GM18517 (cell line): ENCODE measurements around the gene HOXA5.

ENCODE experiments used
- ATAC-seq: cut with Tn5 transposase; IDR thresholded peaks from one replicate; pipeline ENCODE4 v1.9.1; 2021; ENCODE audit warnings: mild to moderate bottlenecking, moderate library complexity; ENCODE audit not compliant: unreplicated experiment

HOXA5 gene

DNA sequence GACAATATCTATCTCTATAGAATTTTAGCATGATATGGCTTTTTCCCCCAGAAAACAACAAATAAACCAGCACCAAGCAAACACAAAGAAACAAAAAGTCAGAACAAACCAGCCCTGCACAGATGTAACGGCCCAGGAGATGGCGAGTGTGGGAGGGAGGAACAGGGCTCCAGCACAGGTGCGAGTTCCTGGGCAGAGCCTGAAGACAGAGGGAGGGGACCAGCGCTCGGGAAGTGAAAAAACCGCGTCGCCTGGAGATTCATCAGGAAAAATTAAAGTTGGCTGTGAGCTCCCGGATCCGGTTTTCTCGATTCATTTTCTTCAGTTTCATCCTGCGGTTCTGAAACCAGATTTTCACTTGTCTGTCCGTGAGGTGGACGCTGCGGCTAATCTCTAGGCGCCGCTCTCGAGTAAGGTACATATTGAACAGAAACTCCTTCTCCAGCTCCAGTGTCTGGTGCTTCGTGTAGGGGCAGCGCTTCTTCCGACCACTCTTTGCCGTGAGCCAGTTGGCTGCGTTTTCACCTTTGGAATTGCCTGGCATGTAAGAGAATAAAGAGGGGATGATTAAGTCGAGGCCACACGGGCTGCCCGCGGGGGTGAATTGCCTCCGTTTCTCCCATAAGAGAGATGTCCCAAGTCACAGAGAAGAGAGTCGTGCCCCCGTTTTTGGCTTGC is 28.3 kb upstream of the HOXA5 start:
- ATAC-seq: no peak

DNA sequence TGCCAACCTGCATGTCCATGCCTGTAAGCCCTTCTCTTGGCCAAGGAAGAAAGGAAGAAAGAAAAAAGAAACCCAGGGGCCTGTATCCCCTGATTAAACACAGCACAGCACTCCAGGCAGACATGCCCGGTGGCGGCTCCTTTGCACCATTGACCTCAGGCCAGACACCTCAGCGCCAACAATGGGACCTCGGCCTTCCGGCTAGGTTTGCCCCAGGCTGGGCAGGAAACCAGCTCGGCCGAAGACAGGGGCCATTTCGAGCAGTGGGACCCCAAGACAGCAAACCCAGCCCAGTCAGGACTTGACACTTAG is 27.8 kb upstream of the HOXA5 start:
- ATAC-seq: no peak

DNA sequence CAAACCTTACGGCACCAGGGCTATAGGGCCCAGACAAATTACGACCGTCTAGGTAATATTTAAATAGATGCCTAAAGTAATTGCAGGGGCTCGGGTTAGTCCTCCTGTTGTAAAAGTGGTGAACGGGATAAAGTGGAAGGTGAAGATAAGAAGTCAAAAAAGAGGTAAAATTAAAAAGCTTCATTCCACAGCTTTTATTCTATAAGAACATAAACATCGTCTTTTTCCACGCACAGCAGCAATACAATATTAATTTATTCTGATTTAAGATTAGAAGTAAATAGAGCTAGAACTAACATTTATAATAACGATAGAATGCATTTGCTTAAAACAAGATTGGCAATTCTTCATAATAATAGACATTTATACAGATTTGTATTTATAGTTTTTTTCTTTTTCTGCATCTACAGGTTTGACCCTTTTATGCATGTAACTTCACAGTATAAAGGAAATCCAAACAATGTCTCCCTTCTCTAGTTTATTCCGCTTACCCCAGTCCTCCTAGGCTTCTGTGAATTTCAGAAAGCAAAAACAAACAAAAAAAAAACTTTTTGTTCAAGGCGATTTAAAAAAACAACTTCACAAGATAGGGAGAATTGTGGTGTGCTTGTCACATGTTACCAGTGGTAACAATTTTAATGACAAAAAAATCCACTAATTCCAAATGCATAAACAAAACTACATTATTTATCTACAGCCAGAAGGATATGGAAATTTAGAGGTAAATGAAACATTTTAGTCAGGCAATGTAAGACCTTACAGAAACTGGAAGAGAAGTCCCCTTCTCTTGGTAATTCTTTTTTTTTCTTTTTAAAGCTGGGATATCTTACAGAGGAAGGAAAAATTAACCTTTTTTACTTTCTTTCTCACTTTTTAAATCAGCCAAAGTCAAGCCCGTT is 27.2 kb upstream of the HOXA5 start:
- ATAC-seq: no peak

DNA sequence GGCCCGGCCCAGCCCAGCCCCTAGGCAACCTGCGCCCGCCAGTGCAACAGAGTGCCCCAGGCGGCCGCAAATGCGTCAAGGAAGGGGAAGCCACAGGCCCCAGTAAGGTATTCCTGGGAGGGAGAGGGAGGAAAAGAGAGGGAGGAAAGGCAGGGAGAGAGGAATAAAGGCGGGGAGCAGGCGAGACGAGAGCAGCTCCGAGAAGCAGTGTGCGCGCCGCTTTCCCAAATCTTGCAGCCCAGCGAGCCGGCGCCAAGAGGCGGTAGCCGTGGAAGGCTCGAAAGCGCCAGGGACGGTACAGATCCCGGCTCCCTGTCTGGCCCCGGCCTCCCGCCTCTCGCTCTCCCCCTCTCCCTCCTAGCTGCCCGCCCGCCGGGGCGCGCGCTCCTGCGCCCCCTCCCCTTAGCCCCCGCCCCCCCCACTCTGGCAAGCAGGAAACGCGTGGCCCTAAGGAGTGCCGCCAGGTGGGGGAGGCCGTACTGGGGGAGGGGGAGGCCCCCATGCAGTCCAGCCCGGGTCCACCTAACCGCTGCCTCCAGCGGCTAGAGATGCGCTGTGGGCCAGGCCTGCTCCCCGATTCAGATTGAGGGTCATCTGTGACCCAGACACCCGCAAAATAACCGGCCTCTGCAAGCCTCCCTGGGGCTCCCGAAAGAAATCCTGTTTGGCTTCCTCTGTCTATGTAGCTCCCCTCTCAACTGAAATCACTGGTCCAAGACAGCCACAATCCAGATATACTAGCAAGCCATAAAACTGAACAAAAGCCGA is 26.4 kb upstream of the HOXA5 start:
- ATAC-seq: no peak

DNA sequence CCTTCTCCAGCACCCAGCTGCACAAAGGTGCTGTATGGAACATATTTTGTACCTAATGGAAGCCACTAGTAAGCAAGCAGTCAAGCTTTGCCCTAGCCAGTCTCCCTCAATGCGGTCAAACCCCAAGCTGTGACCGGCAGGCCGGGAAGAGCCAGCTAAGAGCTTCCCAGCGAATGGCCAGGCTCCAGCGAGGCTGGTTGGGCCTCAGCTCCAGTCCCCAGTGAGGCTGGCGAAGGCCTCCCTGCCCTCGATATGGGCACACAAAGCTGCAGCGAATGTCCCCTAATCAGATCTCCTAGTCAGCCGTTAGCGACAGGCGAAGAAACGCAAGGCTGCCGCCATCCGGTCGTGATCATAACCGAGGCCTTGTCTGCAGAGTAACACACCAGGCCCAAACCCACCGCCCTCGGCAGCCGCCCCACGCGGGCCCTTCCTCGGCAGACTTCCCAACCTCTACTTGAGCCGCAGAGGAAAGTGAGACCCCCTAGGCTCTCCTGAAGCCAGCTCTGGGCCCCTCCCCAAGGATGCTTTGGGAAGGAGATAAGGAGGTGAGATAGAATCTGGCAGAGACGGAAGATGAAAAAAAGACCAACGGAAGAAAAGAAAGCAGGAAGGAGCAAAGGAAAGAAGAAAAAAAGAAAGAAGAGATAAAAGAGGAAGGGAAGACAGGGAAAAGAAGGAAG is 24.9 kb upstream of the HOXA5 start:
- no peak for ATAC-seq

DNA sequence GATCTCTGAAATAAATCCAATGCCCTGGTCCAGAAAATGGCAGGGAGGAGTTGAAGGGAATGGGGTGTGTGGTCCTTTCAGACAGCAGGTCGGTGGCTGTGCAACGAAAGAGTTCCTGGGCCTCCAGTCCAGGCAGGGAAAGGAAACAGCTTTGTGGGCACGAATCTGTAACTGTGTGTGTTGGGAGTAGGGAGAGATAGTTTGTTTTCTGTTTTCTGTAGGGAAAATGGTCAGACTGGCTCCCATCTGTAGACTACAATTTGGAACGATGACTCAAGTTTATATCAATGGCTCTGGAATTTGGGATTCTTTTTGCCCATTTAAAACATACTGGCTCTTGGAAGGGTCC is 24.4 kb upstream of the HOXA5 start:
- no peak for ATAC-seq

DNA sequence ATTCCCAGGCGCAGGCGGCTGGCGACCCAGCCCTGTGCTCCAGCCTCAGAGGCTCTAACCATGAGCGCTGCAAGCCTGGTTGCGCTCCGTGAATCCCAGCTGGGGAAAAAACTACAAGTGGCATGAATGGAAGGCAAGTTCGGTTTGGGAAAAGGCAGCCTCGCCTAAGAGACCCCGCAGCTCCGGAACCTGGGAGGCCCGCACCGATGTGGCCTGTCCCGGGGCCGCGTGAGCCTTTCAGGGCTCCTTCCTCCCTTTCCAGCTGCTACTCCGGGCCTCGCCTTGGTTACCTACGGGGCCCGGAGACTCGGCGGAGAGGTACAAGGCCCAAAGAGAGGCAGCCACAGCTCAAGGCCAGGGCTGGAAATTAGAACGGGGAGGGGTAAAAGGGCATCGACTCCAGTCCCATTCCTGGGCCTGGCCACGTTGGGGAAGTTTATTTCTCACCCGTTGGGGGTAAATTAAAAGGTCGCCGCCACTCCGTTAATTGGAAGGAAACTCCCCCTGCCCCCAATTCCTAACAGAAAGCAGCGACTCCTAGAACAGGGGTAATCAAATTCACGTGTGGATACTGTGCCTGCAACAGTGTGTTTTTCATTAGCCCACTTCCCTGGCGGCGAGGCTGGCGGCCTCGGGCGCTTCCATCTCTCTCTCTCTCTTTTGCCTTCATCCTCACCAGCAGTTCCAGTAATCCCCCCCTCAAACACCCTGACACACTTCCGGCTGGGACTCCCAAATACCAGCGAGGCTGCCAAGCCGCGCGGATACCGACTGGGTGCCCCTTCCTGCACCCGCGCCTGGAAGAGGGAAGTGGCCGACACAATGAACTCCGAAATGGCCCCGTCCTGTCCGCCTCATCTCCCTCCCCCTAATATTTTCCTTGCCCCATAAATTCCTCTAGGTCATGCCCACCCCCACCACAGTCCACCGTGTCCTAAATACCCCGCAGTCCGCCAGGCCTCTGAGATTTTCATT is 23.3 kb upstream of the HOXA5 start:
- ATAC-seq: no peak

DNA sequence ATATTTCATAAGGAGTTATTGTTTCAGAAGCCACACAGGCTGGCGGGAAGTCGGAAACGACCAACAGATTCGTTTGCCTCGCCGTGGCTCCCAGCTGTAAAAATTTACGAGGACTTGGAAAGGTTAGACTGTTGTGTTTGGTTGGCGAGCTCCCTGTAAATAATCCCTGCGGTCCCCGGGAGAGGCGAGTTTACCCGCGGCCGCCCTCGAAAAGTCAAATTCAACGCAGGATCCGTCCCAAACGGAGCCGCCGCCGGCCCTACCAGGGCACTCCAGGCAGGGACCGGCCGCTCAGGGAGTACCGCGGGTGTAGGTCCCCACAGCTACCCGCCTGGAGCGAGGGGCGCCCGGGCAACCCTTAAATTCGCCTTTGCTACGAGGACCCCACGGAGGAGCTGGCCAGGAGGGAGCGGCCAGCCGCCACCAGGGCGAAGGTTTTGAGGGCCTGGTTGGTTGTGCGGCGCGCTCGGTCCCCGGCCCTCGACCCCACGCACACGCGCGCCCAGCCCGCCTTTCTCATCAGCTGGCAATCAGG is 22.6 kb upstream of the HOXA5 start:
- no peak for ATAC-seq

DNA sequence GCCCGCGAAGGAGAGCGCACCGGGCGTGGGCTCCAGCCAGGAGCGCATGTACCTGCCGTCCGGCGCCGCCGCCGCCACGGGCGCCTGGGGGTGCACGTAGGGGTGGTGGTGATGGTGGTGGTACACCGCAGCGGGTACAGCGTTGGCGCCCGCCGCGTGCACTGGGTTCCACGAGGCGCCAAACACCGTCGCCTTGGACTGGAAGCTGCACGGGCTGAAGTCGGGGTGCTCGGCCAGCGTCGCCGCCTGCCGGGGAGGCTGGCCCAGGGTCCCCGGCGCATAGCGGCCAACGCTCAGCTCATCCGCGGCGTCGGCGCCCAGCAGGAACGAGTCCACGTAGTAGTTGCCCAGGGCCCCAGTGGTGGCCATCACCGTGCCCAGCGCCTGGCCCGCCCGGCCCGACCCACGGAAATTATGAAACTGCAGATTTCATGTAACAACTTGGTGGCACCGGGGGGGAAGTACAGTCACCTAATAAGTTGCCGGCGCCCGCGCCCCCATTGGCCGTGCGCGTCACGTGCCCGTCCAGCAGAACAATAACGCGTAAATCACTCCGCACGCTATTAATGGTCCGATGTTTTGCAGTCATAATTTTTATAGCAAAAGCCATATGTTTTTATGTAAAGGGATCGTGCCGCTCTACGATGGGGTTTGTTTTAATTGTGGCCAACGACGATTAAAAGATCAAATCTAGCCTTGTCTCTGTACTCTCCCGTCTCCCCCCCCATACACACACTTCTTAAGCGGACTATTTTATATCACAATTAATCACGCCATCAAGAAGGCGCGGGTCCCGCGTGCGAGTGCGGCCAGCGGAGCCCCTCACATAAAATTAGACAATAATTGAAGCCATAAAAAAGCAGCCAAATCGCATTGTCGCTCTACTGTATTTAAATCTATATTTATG is 21.9 kb upstream of the HOXA5 start, which contains the start of gene HOXA9:
TSS of gene HOXA9 (minus strand) at position 449 of the 907 bp plus-strand sequence. CDS start at position 369, 80 bp downstream.
- no peak for ATAC-seq

DNA sequence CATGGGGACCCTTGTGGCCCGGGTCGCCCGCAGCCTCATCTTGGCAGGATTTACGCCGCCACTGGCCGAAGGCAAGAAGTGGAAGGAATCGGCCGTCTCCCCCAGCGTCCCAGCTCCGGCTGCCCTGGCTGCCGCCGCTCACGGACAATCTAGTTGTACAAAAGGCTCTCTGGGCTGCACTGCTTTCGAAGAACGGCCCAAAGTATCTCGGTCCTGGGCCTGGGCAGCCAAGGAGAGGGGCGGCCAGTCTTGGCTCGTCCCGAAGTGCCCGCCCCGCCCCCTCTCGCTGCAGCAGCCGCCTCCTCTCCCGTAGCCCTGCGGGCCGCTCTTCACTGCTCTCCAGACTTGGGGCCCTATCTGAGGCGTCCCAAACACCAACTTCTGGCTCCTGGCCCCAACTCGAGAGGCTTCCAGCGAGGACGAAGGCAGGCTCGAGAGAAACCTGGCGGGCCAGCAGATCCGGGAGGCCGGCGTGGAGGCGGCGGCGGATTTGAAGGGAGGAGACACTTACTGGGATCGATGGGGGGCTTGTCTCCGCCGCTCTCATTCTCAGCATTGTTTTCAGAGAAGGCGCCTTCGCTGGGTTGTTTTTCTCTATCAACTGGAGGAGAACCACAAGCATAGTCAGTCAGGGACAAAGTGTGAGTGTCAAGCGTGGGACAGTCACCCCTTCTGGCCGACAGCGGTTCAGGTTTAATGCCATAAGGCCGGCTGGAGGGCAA is 21.0 kb upstream of the HOXA5 start:
- ATAC-seq: no peak

DNA sequence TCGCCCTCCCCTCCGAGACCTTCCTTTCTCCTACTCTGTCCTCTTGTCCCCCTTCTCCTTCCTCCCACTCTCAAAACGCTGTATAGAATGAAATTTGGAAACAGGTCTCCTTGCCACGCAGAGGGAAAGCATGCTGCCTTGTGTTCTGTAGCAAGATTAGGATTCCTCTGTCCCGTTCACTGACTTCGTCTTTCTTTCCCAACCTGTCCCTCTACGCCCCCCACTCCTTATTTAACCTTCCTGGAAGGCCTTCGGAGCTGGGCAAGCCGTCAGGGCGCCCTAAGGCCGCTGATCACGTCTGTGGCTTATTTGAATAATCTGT is 20.5 kb upstream of the HOXA5 start:
- ATAC-seq: no peak

DNA sequence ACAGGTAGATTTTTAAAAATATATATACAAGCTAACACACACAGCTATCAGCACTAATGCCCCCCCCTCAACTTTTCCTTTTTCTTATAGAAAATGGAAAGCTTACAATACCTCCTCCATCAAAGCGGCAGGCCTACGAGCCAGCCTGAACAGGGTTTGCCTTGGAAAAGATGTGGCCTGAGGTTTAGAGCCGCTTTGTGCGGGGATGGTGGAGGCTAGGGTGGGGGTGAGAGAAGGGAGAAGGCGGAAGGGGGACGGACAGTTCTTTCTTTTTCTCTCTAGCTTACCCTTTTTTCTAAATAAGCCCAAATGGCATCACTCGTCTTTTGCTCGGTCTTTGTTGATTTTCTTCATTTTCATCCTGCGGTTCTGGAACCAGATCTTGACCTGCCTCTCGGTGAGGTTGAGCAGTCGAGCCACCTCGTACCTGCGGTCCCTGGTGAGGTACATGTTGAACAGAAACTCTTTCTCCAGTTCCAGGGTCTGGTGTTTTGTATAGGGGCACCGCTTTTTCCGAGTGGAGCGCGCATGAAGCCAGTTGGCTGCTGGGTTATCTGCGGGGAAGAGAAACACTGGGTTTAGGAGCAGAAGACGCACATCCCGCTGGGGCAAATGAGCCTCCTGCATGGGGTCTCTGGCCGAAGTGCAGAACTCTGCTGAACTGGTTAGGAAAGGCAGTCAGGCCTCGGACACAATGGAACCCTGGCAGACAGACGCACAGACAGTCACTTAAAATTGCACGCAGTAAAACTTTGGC is 20.0 kb upstream of the HOXA5 start:
- ATAC-seq: no peak

DNA sequence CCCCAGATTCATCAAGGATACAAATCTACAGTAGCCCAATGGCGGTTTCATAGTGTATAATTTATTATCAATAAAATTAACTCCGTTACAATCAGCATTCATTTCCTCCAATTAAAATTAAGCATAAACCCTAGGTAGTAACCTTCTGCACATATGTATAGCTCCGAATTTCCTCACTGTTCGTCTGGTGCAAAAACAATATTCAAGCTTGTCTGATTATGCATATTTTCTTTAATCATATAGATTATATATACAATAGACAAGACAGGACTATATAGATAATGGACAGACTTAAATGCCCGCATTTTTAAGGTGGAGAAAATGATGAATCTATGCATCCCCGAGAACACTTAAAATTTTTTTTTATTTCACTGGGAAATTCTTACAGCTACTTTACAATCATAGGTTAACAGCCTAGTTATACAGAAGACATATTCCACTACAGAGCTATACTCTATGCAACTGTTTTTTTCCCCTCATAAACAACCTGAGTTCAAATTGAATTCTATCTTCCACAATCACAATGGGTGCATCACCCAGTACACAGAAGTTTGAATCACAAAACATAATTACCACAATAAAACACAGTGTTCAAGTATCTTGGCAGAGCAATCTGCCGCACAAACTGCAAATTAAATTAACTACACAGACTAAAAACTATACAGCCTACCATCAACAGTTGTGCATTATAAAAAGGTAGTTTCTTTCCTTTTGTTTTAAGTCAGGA is 19.2 kb upstream of the HOXA5 start:
- ATAC-seq: no peak

DNA sequence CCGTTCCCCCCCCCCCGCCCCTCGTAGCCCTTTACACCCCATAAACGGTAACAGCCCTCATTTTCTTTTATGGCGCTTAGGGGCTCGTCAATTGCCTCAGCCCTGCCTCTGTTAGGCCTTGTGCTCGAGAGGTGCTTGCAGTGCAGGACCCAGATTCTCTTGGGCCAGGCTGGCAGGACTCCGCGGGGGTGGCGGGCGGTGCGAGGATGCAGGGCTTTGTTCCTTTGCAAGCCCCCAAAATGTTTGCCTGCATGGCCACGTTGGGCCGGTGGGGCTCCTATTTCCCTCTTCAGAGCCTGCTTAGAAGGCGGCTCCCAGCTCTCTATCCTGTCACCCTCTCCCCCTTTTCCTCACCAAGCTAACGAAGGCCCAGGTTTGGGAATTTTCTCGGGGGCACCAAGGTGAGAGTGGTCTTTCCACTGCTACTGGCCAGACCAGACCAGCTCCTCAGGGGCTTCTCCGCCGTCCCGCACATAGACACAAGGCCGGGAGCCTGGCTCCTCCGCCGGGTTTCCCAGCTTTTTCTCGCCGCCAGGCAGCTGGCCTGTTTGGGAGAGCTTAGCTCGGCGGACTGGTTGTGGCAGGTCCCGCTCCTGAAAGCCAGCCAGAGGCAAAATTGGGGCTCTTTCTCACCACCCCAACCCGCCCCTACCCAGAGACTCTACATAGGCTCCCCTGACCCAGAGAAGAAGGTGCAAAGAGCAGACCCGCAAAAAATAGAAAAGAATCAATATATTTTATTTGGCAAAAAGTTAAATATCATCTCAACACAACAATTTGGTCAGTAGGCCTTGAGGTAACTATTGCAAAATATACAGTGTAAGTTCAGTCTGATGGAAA is 18.5 kb upstream of the HOXA5 start:
- ATAC-seq: no peak

DNA sequence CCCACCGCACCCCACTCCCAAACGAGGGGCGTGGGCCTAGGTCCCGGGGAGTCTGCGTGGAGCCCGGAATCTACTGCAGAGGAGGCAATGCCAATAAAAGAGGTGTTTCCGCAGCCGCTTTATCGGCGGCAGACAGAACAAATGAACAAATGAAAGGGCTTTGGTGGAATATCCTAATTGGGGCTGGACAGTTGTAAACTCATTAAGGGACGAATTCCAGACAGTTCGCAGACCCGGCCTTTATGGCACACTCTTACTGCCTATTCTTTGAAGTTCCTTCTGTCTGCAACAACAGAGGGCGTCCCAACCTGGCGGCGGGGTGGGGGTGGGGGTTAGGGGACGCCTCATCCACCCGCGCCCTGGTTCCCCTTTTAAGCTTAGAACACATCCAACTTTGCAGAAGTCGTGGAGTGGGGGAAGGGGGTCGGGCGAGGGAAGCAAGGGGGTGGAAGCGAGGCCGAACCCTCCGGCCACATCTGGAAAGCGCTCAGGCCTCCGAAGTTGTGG is 17.8 kb upstream of the HOXA5 start:
- ATAC-seq: no peak
